HG02981 (cell line): ENCODE measurements around the gene AOC2.
"Not testable (repeated sequence)": the region's sequence is repeated elsewhere in the genome, so short reads cannot be mapped to it uniquely, and the experiment has no call there.

ENCODE experiments used
- ATAC-seq: cut with Tn5 transposase; IDR thresholded peaks from one replicate; pipeline ENCODE4 v1.9.1; 2021; ENCODE audit warnings: mild to moderate bottlenecking, moderate library complexity; ENCODE audit not compliant: unreplicated experiment

The AOC2 gene

GRCh38 chr17:42830971-42831370, 13.4 kb upstream of the AOC2 start:
- ATAC-seq: no peak

- ATAC-seq: no peak
Observed at GRCh38 chr17:42832213-42832933, 12.0 kb upstream of the AOC2 start.

GRCh38 chr17:42832934-42833766, 11.2 kb upstream of the AOC2 start, which contains the start of gene PSME3:
PSME3 (plus strand) TSS chr17:42833397; CDS start chr17:42833632, 235 bp downstream.
- peak; percentile 86 for ATAC-seq

- ATAC-seq: peak; percentile 17
Observed at GRCh38 chr17:42833767-42834422, 10.5 kb upstream of the AOC2 start.

- ATAC-seq: no peak
Observed at GRCh38 chr17:42835732-42836131, 8.6 kb upstream of the AOC2 start.

- no peak for ATAC-seq
Observed at GRCh38 chr17:42841975-42842685, 2.2 kb upstream of the AOC2 start.

- no peak for ATAC-seq
Observed at GRCh38 chr17:42843358-42843934, 934 bp upstream of the AOC2 start.

- ATAC-seq: no peak
Observed at GRCh38 chr17:42844761-42845555, 578 bp downstream of the AOC2 start.

GRCh38 chr17:42845556-42845917, 1.2 kb downstream of the AOC2 start:
- no peak for ATAC-seq

GRCh38 chr17:42845918-42846593, 1.7 kb downstream of the AOC2 start:
- ATAC-seq: no peak

- no peak for ATAC-seq
Observed at GRCh38 chr17:42846594-42847280, 2.4 kb downstream of the AOC2 start.

GRCh38 chr17:42848093-42848492, 3.7 kb downstream of the AOC2 start:
- no peak for ATAC-seq

- ATAC-seq: no peak
Observed at GRCh38 chr17:42849031-42849430, 4.7 kb downstream of the AOC2 start.

GRCh38 chr17:42849451-42850181, 5.2 kb downstream of the AOC2 start:
- ATAC-seq: no peak

- ATAC-seq: no peak
Observed at GRCh38 chr17:42850954-42851353, 6.6 kb downstream of the AOC2 start, which contains the start of gene AOC3. AOC3 (plus strand) TSS chr17:42851199; CDS start chr17:42851344, 145 bp downstream.

- not testable (repeated sequence) for ATAC-seq
Observed at GRCh38 chr17:42851371-42852240, 7.2 kb downstream of the AOC2 start.

- no peak for ATAC-seq
Observed at GRCh38 chr17:42852351-42852750, 8.0 kb downstream of the AOC2 start.
